Mesenchymal stem cell (in vitro differentiated cells and primary cell): ENCODE measurements around the gene PARD3B.

ENCODE experiments used
- DNase-seq: peaks from one replicate; pipeline ENCODE4 v3.0.0-alpha.2; 2013
- H2AFZ ChIP-seq: one replicate; pipeline ENCODE4 v1.6.1; 2013; ENCODE audit warnings: low read depth, mild to moderate bottlenecking, control low read depth, inconsistent platforms, low read length, moderate library complexity
- H2AK5ac ChIP-seq: 2 replicates; pipeline ENCODE4 v1.6.1; 2013; ENCODE audit warnings: low read length, moderate library complexity, mild to moderate bottlenecking, inconsistent platforms; ENCODE audit not compliant: severe bottlenecking
- H2BK120ac ChIP-seq: one replicate; pipeline ENCODE4 v1.6.1; 2013; ENCODE audit warnings: low read depth, mild to moderate bottlenecking, inconsistent platforms, low read length, moderate library complexity
- H2BK12ac ChIP-seq, 2 experiments: one replicate each; pipeline ENCODE4 v1.6.1; 2013; ENCODE audit warnings: inconsistent platforms in 2 of 2, low read length in 2 of 2, mild to moderate bottlenecking in 2 of 2, moderate library complexity in 2 of 2, control low read depth in 1 of 2
- H2BK15ac ChIP-seq: one replicate; pipeline ENCODE4 v1.6.1; 2013; ENCODE audit warnings: mild to moderate bottlenecking, low read depth, inconsistent platforms; ENCODE audit not compliant: poor library complexity, severe bottlenecking
- H2BK5ac ChIP-seq: 2 replicates; pipeline ENCODE4 v1.6.1; 2013; ENCODE audit warnings: low read depth, mild to moderate bottlenecking, low read length, control low read depth, inconsistent platforms; ENCODE audit not compliant: poor library complexity, severe bottlenecking
- H3K14ac ChIP-seq, 2 experiments: one replicate each; pipeline ENCODE4 v1.6.1; 2013; ENCODE audit warnings: inconsistent platforms in 2 of 2, low read length in 2 of 2, control low read depth in 1 of 2, mild to moderate bottlenecking in 1 of 2, moderate library complexity in 1 of 2
- H3K18ac ChIP-seq, 2 experiments: one replicate each; pipeline ENCODE4 v1.6.1; 2013; ENCODE audit warnings: inconsistent platforms in 2 of 2, low read length in 2 of 2, control low read depth in 1 of 2, low read depth in 1 of 2, mild to moderate bottlenecking in 1 of 2
- H3K23ac ChIP-seq, 2 experiments: one replicate each; pipeline ENCODE4 v1.6.1; 2013; ENCODE audit warnings: inconsistent platforms in 2 of 2, low read length in 2 of 2, mild to moderate bottlenecking in 2 of 2, moderate library complexity in 2 of 2, control low read depth in 1 of 2
- H3K27ac ChIP-seq: 2 replicates; pipeline ENCODE4 v1.5.1; 2013; ENCODE audit warnings: mild to moderate bottlenecking, moderate library complexity, low read length, control low read depth, inconsistent platforms; ENCODE audit not compliant: poor library complexity, severe bottlenecking
- H3K27me3 ChIP-seq, 2 experiments: 2 replicates each; pipeline versions ENCODE4 v1.6.1 to v1.7.0; 2013; ENCODE audit warnings: low read length in 2 of 2, mild to moderate bottlenecking in 2 of 2, moderate library complexity in 2 of 2, control low read depth in 1 of 2, inconsistent platforms in 1 of 2; ENCODE audit not compliant: control insufficient read depth in 1 of 2, insufficient read depth in 1 of 2
- H3K36me3 ChIP-seq, 2 experiments: 2 replicates each; pipeline versions ENCODE4 v1.6.1 to v1.7.0; 2013; ENCODE audit warnings: low read length in 2 of 2, control low read depth in 1 of 2, inconsistent platforms in 1 of 2, low read depth in 1 of 2, mild to moderate bottlenecking in 1 of 2; ENCODE audit not compliant: insufficient read depth in 2 of 2, control insufficient read depth in 1 of 2
- H3K4ac ChIP-seq, 2 experiments: one replicate each; pipeline ENCODE4 v1.6.1; 2013; ENCODE audit warnings: inconsistent platforms in 2 of 2, low read length in 2 of 2, mild to moderate bottlenecking in 2 of 2, moderate library complexity in 2 of 2, control low read depth in 1 of 2, low read depth in 1 of 2
- H3K4me1 ChIP-seq: 2 replicates; pipeline ENCODE4 v1.6.1; 2013; ENCODE audit warnings: low read depth, low read length, control low read depth; ENCODE audit not compliant: control insufficient read depth, insufficient read depth
- H3K4me2 ChIP-seq: 2 replicates; pipeline ENCODE4 v1.6.1; 2013; ENCODE audit warnings: low read length, mild to moderate bottlenecking, inconsistent platforms; ENCODE audit not compliant: poor library complexity, severe bottlenecking
- H3K4me3 ChIP-seq, 2 experiments: 2 replicates each; pipeline versions ENCODE4 v1.5.1 to v1.7.0; 2013; ENCODE audit warnings: low read length in 2 of 2, mild to moderate bottlenecking in 2 of 2, control low read depth in 1 of 2, low read depth in 1 of 2; ENCODE audit not compliant: insufficient read depth in 1 of 2
- H3K79me1 ChIP-seq: replicated peaks from 2 replicates; pipeline ENCODE4 v1.6.1; 2013; ENCODE audit warnings: mild to moderate bottlenecking, control low read depth, low read length, inconsistent platforms; ENCODE audit not compliant: poor library complexity, severe bottlenecking
- H3K9ac ChIP-seq: 2 replicates; pipeline ENCODE4 v1.7.0; 2013; ENCODE audit warnings: mild to moderate bottlenecking, low read length, moderate library complexity
- H3K9me3 ChIP-seq: 2 replicates; pipeline ENCODE4 v1.7.0; 2013; ENCODE audit warnings: mild to moderate bottlenecking, low read length; ENCODE audit not compliant: control insufficient read depth
- H4K8ac ChIP-seq: one replicate; pipeline ENCODE4 v1.6.1; 2013; ENCODE audit warnings: inconsistent platforms, mild to moderate bottlenecking, low read length, moderate library complexity
- H4K91ac ChIP-seq: one replicate; pipeline ENCODE4 v1.6.1; 2013; ENCODE audit warnings: mild to moderate bottlenecking, low read length, inconsistent platforms
- WGBS: methylation state at CpG from one replicate; pipeline ENCODE4 v1.1.7; 2013; ENCODE audit warnings: mixed read lengths; 5-methylcytosine and 5-hydroxymethylcytosine counted together

PARD3B gene

GRCh38 chr2:204730603-204731002, 185.3 kb downstream of the PARD3B start:
- H3K4me3 ChIP-seq = no peak overlapping the region

GRCh38 chr2:204732019-204732418, 186.7 kb downstream of the PARD3B start:
- Histone ChIP-seq H2AK5ac (no peak overlapping the region), H3K9ac (no peak overlapping the region), H3K79me1 (no peaks in the 10 kb centered on the region), H3K4me2 (no peak overlapping the region), H3K27me3 (no peaks in the 10 kb centered on the region), H3K9me3 (no peaks in the 10 kb centered on the region), H2BK5ac (no peak overlapping the region), H3K27ac (no peak overlapping the region), H2BK15ac (no peak overlapping the region), H4K8ac (no peak overlapping the region), H4K91ac (no peak overlapping the region), H3K4ac (no peak overlapping the region), H2BK12ac (no peak overlapping the region), H2AFZ (no peak overlapping the region), H3K14ac (no peak overlapping the region), H3K36me3 (no peaks in the 10 kb centered on the region), H3K18ac (no peak overlapping the region), H3K23ac (no peak overlapping the region), H3K4me1 (peaks cover 5% of the 10 kb centered on the region), H2BK120ac (no peak overlapping the region), H3K4me3 (no peak overlapping the region)
- DNase-seq = peak; percentile 51
- WGBS = 49% methylated on average over 2 of the region's 3 CpGs

More at GRCh38 chr2:204730603-204731002, 185.3 kb downstream of the PARD3B start:
- Histone ChIP-seq H4K8ac (no peak overlapping the region), H3K4me2 (no peak overlapping the region), H3K18ac (no peak overlapping the region), H3K4ac (no peak overlapping the region), H3K79me1 (no peaks in the 10 kb centered on the region), H3K9me3 (no peaks in the 10 kb centered on the region), H3K4me1 (peaks cover 5% of the 10 kb centered on the region), H2BK5ac (no peak overlapping the region), H3K14ac (no peak overlapping the region), H4K91ac (no peak overlapping the region), H2BK12ac (no peak overlapping the region), H3K36me3 (no peaks in the 10 kb centered on the region), H2BK15ac (no peak overlapping the region), H2BK120ac (no peak overlapping the region), H3K27me3 (no peaks in the 10 kb centered on the region), H2AFZ (no peak overlapping the region), H3K23ac (no peak overlapping the region), H2AK5ac (no peak overlapping the region), H3K27ac (no peak overlapping the region), H3K9ac (no peak overlapping the region)
- no peak for DNase-seq
- 96% methylated on average over 4 of the region's 4 CpGs for WGBS

GRCh38 chr2:204737296-204737695, 192.0 kb downstream of the PARD3B start:
- Histone ChIP-seq H3K4me2 (no peak overlapping the region), H4K8ac (no peak overlapping the region), H3K4me3 (no peak overlapping the region), H2BK15ac (no peak overlapping the region), H2BK120ac (no peak overlapping the region), H2BK5ac (no peak overlapping the region), H3K27ac (no peak overlapping the region), H3K4me1 (no peaks in the 10 kb centered on the region), H3K9me3 (peaks cover 6% of the 10 kb centered on the region), H2AFZ (no peak overlapping the region), H2BK12ac (no peak overlapping the region), H3K27me3 (no peaks in the 10 kb centered on the region), H3K36me3 (no peaks in the 10 kb centered on the region), H4K91ac (no peak overlapping the region), H3K79me1 (peaks cover 2% of the 10 kb centered on the region), H3K18ac (no peak overlapping the region), H3K23ac (no peak overlapping the region), H3K9ac (no peak overlapping the region), H2AK5ac (no peak overlapping the region), H3K4ac (no peak overlapping the region), H3K14ac (no peak overlapping the region)
- 88% methylated on average over 1 of the region's 1 CpG for WGBS
- DNase-seq = no peak

- H3K36me3 ChIP-seq = no peaks in the 10 kb centered on the region
- H3K14ac ChIP-seq = no peak overlapping the region
- no peak overlapping the region for H3K18ac ChIP-seq
- no peak overlapping the region for H3K9ac ChIP-seq
- H3K27ac ChIP-seq = no peak overlapping the region
- H2BK5ac ChIP-seq = no peak overlapping the region
- no peak overlapping the region for H2AFZ ChIP-seq
- H3K4me1 ChIP-seq = no peaks in the 10 kb centered on the region
- H2BK12ac ChIP-seq = no peak overlapping the region
- no CpG with 5 or more reads among the region's 1 CpG for WGBS
- no peak overlapping the region for H2AK5ac ChIP-seq
- H3K4me3 ChIP-seq = no peak overlapping the region
- peaks cover 2% of the 10 kb centered on the region for H3K79me1 ChIP-seq
- H3K4ac ChIP-seq = no peak overlapping the region
- no peak overlapping the region for H4K91ac ChIP-seq
- H2BK15ac ChIP-seq = no peak overlapping the region
- no peak overlapping the region for H4K8ac ChIP-seq
- H3K9me3 ChIP-seq = peaks cover 6% of the 10 kb centered on the region
- no peak overlapping the region for H2BK120ac ChIP-seq
- H3K27me3 ChIP-seq = no peaks in the 10 kb centered on the region
- no peak for DNase-seq
- no peak overlapping the region for H3K23ac ChIP-seq
- H3K4me2 ChIP-seq = no peak overlapping the region
Measured at GRCh38 chr2:204738721-204739120, 193.4 kb downstream of the PARD3B start.
